Spleen (tissue), 7 donors: ENCODE measurements around the gene ATRN.

Experiments
- POLR2A ChIP-seq, 3 donors: fragments of 450-650 bp; IDR thresholded peaks; one replicate each; pipeline ENCODE4 v1.5.1; 2017; ENCODE audit warnings: antibody characterized with exemption in 3 of 3, mild to moderate bottlenecking in 1 of 3
- POLR2AphosphoS5 ChIP-seq, 3 donors: sonication (generic); formaldehyde crosslinking; IDR thresholded peaks; one replicate each; pipeline ENCODE4 v1.5.1; 2017; ENCODE audit warnings: antibody characterized with exemption in 3 of 3
- TF ChIP-seq, protein P1 (sequence below), 11 experiments: fragments of 200-600 bp in 7 of 11; fragments of 450-650 bp in 4 of 11; sonication (generic) in 4 of 11; IDR thresholded peaks in 8 of 11; conservative IDR thresholded peaks in 3 of 11; 1 replicate in 7 of 11; 2 replicates in 4 of 11; pipeline versions ENCODE4 v1.4.0 to v1.8.0; 2016 to 2021; ENCODE audit warnings: antibody characterized with exemption in 11 of 11, inconsistent platforms in 4 of 11, mild to moderate bottlenecking in 1 of 11
- donor health status: DM: no; HTN: no; CAD: no; lungs with moderate emphysema.
- donor health status: DM: no; HTN: no; CAD: no.
- donor health status: DM: no; HTN: no; CAD: no.

GRCh38 chr20:3677733-3678132 is 206.9 kb downstream of the ATRN start:
- TF ChIP-seq, protein P1, sequence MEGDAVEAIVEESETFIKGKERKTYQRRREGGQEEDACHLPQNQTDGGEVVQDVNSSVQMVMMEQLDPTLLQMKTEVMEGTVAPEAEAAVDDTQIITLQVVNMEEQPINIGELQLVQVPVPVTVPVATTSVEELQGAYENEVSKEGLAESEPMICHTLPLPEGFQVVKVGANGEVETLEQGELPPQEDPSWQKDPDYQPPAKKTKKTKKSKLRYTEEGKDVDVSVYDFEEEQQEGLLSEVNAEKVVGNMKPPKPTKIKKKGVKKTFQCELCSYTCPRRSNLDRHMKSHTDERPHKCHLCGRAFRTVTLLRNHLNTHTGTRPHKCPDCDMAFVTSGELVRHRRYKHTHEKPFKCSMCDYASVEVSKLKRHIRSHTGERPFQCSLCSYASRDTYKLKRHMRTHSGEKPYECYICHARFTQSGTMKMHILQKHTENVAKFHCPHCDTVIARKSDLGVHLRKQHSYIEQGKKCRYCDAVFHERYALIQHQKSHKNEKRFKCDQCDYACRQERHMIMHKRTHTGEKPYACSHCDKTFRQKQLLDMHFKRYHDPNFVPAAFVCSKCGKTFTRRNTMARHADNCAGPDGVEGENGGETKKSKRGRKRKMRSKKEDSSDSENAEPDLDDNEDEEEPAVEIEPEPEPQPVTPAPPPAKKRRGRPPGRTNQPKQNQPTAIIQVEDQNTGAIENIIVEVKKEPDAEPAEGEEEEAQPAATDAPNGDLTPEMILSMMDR (IDR thresholded peaks at IDR 0.05 in 8 of 11, conservative IDR thresholded peaks at IDR 0.05 in 3 of 11): no peak
- TF ChIP-seq POLR2AphosphoS5 (IDR thresholded peaks at IDR 0.05) (no peak), POLR2A (IDR thresholded peaks at IDR 0.05) (no peak)
